ENCODE results near the gene AGAP3.

DNA sequence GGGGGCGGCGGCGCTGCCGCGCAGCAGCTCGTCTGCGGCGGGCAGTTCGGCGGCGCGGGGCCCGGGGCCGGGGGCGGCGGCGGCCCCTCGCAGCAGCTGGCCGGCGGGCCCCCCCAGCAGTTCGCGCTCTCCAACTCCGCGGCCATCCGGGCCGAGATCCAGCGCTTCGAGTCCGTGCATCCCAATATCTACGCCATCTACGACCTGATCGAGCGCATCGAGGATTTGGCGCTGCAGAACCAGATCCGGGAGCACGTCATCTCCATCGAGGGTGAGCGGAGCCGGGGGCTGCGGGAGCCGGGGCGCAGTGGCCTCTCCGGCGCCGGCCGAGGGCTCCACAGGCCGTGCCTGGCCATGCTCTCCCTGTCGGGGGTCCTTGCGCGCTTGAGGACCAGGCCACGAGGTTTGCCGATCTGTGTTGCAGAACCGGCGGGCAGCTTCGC lies 548 bp downstream of the AGAP3 start:
- TF ChIP-seq CTCF (IDR thresholded peaks at IDR 0.05) (no peak), POLR2A (IDR thresholded peaks at IDR 0.05) (no peak)
